GM10266 (cell line): ENCODE measurements around the gene RANBP10.
A peak's percentile ranks its signal among the peaks of the same experiment; 100 is the strongest.

Experiments
- DNase-seq: peaks from one replicate; pipeline ENCODE4 v3.0.0; 2012; ENCODE audit errors: extremely low spot score
- CTCF ChIP-seq: IDR thresholded peaks from 2 replicates; pipeline ENCODE4 v1.5.1; 2012; ENCODE audit warnings: mild to moderate bottlenecking, low read depth; ENCODE audit not compliant: control insufficient read depth, insufficient read depth; ENCODE audit errors: missing control alignments

The RANBP10 gene

GRCh38 chr16:67718668-67719047 is 87.7 kb downstream of the RANBP10 start:
- no peak for TF ChIP-seq CTCF
- DNase-seq = peak; percentile 51

- no peak for DNase-seq
- TF ChIP-seq CTCF = no peak
These were observed 90.3 kb downstream of the RANBP10 start for GRCh38 chr16:67716097-67716496.

- no peak for TF ChIP-seq CTCF
- DNase-seq = no peak
These were observed 91.8 kb downstream of the RANBP10 start for GRCh38 chr16:67714522-67714921.

- no peak for TF ChIP-seq CTCF
- no peak for DNase-seq
These were observed 92.6 kb downstream of the RANBP10 start for GRCh38 chr16:67713647-67714273.

GRCh38 chr16:67710607-67711006 is 95.8 kb downstream of the RANBP10 start:
- no peak for DNase-seq
- TF ChIP-seq CTCF = no peak

- no peak for DNase-seq
- no peak for TF ChIP-seq CTCF
These were observed 97.3 kb downstream of the RANBP10 start for GRCh38 chr16:67709050-67709449.

GRCh38 chr16:67708368-67708771 is 98.0 kb downstream of the RANBP10 start:
- no peak for TF ChIP-seq CTCF

More at GRCh38 chr16:67708368-67708771, 98.0 kb downstream of the RANBP10 start:
- no peak for DNase-seq
